D721Med (cell line): Measurements from ENCODE around the gene FNDC11.

Experiments
- DNase-seq: peaks from one replicate; pipeline ENCODE4 v3.0.0; 2011; ENCODE audit warnings: low spot score; ENCODE audit not compliant: insufficient read length
- FAIRE-seq: peaks from 2 replicates; lab custom pipeline; 2011; peaks lifted over from hg19 to GRCh38; lab: Jason Lieb, UNC
- TF ChIP-seq, protein P1 (sequence below): IDR thresholded peaks from 2 replicates; pipeline ENCODE4 v1.5.1; 2012; ENCODE audit warnings: mild to moderate bottlenecking, control low read depth; ENCODE audit not compliant: insufficient read depth; ENCODE audit errors: missing control alignments

The FNDC11 gene

DNA sequence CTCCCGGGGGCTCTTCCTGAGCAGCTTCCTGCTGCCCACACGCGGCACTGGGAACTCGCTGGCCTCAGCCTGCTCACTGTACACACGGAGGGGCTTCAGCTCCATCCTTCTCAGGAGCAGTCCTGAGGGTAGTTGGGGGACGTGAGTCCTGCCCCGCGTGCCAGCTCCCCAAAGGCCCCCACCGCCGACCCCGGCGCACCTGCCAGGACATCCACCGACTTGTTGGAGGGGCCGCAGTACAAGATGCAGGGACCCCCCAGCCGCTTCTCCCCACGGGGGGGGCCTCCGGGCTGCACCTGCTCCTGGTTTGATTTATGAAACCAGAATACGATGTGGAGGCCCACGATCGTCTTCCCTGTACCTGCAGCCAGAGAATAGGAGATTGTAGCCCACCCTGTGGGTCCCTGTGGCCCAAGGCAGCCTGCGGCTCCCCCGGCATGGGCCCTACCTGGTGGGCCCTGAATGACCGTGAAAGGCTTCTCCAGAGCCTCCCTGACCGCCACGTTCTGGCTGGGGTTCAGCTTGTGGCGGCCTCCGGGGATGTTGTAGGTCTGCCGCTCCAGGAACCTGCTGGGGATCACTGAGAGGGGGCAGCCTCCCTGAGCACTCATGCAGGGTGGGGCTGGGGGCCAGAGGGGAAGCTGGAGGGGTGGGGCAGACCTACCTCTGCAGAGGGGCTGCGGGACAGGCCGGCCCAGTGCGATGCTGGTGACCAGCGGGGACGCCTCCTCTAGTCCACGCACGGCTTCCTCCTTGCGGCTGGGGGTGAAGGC is 7.9 kb downstream of the FNDC11 start:
- FAIRE-seq, result no peak

DNA sequence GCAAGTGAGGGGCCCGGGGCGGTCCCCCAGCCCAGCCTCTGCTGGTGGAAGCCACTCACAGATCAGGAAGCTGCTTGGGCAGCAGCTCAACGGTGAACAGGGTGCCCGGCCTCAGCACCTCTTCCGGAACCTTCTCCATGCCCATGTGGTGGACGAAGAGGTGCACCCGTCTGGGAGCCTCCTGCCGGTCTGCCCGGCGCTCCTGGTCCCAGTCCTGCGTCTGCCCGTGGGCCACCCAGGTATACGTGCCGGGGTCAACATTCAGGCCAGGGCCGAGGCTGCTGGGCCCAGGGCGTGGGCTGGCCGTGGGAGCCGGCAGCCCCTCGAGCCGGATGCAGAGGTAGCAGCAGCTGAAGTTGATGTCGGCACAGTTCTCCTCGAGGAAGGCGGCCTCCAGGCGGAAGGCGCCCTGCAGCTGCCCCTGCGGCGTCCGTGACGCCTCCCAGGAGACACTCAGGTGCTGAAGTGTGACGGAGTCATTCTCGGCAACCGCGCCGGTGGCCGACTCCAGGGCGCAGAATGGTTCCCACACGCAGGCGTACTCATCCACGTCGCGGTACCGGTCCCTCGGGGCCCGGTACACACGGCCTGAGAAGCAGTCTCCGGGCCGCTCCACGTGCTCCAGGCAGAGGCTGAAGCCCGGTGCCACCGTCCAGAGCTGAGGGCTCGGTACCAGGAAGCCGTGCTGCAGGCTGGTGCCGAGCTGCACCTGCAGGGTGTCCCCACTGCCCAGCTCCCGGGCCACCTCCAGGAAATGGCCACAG is 8.7 kb downstream of the FNDC11 start:
- FAIRE-seq (no peak), DNase-seq (no peak)
- TF ChIP-seq, protein P1, sequence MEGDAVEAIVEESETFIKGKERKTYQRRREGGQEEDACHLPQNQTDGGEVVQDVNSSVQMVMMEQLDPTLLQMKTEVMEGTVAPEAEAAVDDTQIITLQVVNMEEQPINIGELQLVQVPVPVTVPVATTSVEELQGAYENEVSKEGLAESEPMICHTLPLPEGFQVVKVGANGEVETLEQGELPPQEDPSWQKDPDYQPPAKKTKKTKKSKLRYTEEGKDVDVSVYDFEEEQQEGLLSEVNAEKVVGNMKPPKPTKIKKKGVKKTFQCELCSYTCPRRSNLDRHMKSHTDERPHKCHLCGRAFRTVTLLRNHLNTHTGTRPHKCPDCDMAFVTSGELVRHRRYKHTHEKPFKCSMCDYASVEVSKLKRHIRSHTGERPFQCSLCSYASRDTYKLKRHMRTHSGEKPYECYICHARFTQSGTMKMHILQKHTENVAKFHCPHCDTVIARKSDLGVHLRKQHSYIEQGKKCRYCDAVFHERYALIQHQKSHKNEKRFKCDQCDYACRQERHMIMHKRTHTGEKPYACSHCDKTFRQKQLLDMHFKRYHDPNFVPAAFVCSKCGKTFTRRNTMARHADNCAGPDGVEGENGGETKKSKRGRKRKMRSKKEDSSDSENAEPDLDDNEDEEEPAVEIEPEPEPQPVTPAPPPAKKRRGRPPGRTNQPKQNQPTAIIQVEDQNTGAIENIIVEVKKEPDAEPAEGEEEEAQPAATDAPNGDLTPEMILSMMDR, result no peak

More for the DNA sequence above, 7.9 kb downstream of the FNDC11 start:
- TF ChIP-seq, protein P1, result no peak
- no peak for DNase-seq

DNA sequence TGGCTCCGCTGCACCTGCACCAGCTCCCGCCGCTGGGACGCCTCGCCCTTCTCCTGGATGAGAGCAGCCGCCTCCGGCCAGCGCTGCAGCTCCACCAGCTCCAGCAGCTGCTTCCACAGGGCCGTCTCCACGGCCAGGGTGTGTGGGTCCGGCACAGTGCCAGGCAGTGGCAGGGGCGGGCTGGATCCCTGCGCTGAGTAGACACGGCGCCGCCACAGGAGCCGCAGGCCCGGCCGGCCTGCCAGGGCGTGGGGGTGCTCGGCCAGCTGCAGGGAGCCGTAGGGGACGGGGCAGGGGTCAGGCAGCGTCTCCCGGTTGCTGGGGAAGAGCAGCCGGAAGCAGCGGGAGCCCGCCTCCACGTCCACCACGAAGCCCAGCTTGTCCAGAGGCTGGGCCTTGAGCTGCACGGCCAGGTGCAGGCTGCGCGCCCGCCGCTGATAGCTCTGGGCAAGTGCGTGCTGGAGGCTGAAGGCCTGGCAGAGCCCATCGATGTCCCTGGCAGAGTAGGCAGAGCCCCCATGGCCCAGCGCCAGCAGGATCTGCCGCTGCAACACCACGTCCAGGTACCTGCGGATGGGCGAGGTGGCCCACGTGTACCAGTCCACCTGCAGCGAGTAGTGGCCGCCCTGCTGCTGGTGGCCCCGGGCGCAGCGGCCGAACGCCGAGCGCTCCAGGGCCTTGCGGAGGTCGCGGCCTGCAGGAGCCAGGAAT is 9.4 kb downstream of the FNDC11 start:
- FAIRE-seq, result no peak
- TF ChIP-seq, protein P1, result no peak
- no peak for DNase-seq

DNA sequence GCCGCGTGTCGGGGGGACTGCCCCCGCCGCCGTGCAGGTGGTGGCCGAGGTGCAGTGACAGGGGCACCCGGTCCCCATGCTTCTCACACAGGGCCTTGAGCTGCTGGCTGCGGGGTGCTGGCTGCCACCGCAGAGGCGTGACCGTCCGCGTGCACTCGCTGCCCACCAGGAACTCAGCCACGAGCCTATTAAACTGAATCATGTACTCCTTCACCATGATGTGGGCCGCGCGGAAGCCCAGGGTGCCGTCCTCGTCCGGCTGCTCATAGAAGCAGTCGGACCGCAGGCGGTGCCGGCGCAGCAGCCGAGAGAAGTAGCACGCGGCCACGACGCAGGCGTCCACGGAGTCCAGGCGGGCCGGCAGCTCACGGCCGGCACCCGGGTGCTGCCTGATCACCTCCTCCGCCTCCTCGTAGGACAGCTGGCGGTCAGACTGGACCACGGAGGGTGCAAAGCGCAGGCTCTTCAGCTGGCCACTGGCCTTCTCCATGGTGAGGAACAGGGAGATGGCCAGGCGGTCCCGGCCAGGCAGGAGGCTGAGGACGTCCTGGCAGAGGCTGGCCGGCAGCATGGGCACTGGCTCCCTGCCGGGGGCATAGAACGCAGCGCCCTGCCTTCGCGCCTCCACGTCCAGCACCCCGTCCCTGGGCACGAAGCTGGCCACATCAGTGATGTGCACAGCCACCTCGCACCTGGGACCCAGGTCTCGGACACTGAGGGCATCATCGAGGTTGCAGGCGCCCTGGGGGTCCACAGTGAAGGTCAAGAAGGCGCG is 10.3 kb downstream of the FNDC11 start:
- no peak for DNase-seq
- FAIRE-seq, result no peak
- TF ChIP-seq, protein P1, result no peak

DNA sequence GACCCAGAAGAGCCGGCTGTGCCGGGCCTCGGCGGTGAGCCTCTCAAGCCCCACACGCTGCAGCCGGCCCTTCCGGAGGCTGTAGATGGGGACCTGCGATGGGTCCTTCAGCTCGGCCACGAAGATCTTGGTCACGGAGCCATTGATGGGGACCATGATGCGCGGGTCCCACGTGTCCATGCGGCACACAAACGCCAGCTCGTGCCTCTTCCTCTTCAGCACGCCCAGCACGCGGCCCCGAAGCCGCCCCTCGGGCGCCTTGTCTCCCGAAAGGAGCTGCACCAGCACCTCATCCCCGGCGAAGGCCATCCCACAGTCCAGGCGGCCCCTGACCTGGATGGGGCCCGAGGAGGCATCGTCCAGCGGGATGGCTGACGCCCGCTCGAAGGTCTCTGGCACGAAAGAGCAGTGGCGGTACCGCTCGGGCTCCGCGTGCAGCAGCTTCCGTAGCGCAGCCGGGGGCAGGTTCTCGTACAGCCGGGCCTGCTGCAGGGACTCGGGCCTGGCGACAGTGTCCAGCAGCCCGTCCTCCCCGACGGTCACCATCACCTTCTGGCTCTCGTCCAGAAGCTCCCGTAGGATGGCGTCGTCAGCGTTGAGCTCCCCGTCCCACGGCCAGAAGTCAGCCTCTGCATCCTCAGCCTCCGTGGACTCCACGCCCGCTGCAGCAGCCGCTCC is 11.2 kb downstream of the FNDC11 start:
- TF ChIP-seq, protein P1, result no peak
- DNase-seq (no peak), FAIRE-seq (no peak)

DNA sequence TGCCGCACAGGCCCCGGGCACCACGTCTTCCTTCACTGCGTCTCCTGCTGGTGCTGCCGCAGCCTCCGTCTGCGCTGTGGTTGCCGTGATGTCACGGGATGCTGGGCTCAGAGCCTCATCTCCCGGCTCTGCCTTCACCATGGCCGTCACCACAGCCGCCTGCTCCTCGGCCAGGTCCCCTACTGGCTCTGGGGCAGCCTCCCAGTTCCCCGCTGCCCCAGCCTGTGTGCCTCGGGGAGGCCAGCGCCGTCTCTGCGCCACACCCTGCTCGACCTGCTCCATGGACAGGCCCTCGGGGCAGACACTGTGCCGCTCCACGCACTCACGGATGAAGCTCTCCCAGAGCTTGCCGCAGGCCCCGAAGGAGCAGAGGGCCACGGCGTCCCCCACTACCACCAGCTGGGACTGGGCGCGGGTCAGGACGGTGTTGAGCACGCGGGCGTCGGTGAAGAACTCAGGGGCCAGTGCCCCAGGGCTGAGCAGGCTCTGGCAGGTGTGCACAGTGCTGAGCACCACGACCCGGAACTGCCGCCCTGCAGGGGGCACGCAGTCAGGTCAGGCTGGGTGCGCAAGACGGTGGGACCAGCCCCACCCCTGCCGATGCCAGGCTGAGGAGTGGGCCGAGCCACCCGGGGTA is 11.9 kb downstream of the FNDC11 start:
- TF ChIP-seq, protein P1, result no peak
- no peak for DNase-seq
- no peak for FAIRE-seq
